ENCODE results near the gene GSTM5.
"Not testable (repeated sequence)": the region's sequence is repeated elsewhere in the genome, so short reads cannot be mapped to it uniquely, and the experiment has no call there.

The GSTM5 gene

DNA sequence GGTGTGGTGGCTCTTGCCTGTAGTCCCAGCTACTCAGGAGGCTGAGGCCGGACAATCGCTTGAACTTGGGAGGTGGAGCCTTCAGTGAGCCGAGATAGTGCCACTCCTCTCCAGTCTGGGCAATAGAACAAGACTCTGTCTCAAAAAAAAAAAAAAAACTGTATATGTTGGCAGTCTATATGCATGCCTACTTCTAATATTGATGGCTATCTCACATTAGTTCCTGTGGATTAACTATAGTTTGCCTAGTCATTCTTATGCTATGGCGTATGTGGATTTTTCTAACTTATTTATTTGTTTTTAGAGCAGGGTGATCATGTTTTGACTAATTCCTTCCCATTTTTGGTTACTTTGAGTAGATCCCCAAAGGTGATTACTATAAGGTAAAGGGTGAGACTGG is 15.0 kb upstream of the GSTM5 start:
- DNase-seq (ENCODE audit: low read depth, low spot score) = no peak

DNA sequence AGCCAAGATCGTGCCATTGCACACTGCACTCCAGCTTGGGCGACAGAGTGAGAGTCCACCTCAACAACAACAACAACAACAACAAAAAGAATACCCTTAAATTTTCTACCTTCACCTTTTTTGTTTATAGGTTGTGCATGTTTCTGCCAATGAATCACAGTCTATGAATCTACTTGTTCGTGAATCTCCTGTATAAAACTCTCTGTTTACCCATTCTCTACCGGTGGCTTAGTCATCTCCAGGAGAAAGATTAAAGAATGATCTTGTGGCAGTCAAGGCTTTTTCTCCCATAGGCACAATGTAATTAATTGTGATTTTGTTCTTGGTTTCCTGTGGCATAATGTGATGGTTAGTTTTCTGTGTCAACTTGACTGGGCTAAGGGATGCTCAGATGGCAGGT is 14.2 kb upstream of the GSTM5 start:
- not testable (repeated sequence) for DNase-seq (ENCODE audit: low read depth, low spot score)

DNA sequence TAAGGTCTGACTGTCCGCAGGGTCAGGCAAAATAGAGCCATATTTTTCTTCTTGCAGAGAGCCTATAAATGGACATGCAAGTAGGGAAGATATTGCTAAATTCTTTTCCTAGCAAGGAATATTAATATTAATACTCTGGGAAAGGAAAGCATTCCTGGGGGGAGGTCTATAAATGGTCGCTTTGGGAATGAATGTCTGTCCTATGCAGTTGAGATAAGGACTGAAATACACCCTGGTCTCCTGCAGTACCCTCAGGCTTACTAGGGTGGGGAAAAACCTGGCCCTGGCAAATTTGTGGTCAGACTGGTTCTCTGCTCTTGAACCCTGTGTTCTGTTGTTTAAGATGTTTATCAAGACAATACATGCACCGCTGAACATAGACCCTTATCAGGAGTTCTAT is 9.1 kb upstream of the GSTM5 start:
- DNase-seq (ENCODE audit: low read depth, low spot score) = not testable (repeated sequence)

DNA sequence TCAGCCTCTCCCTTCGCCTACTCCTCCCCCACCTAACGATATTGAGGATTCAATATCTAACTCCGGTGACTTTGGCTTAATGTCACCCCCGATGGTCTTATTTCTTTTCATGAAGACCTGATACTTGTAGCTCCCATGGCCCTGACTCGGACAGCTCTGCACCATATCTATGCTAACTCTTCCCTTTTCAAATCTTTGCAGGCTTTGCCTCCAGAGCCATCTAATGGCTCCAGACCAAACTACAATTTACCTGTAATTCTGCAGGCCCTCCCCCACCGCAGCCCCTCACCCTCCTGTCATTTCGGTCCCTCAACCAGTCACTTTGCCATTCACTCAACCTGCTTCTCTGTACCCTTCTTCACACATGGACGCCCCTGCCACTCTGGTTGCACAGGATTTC is 7.9 kb upstream of the GSTM5 start:
- DNase-seq (ENCODE audit: low read depth, low spot score) = no peak

DNA sequence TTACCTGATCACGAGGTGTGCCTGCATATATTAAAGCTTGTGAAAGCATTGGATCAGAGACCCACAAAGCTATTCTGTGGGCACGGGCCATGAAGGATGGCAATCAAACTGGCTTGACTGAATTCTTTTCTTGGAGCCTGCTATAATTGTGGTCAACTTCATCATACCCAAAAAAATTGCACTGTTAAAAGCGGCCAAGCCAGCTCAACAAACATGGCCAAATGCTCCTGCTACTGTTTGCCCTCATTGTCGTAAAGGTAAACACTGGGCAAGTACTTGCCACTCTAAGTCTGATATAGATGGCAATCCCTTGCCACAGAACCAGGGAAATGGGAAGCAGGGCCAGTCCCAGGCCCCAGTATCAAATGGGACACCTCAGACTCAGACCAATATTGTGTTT is 6.6 kb upstream of the GSTM5 start:
- no peak for DNase-seq (ENCODE audit: low read depth, low spot score)

DNA sequence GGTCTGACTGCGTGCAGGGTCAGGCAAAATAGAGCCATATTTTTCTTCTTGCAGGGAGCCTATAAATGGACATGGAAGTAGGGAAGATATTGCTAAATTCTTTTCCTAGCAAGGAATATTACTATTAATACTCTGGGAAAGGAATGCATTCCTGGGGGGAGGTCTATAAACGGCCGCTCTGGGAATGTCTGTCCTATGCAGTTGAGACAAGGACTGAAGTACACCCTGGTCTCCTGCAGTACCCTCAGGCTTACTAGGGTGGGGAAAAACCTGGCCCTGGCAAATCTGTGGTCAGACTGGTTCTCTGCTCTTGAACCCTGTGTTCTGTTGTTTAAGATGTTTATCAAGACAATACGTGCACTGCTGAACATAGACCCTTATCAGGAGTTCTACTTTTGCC is 3.1 kb upstream of the GSTM5 start:
- DNase-seq (ENCODE audit: low read depth, low spot score) = not testable (repeated sequence)

DNA sequence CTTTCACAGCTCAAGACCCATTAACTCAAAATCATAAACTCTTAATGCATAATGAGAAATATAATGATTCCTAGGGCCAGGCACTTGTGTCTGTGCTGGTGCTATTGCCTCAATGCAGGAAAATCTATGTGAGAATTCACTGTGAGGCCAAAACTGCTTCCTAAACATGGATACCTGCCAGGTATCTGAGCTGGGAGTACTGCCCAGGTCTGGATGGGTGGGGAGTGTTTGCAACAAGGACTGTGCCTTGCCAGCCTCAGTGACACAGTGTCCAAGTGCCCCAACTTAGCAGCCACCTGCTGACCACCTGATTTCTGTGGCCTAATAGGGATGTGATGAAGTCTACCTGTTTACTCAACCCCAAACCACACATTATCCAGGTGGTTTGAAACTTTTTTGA is 2.2 kb upstream of the GSTM5 start:
- not testable (repeated sequence) for DNase-seq (ENCODE audit: low read depth, low spot score)

DNA sequence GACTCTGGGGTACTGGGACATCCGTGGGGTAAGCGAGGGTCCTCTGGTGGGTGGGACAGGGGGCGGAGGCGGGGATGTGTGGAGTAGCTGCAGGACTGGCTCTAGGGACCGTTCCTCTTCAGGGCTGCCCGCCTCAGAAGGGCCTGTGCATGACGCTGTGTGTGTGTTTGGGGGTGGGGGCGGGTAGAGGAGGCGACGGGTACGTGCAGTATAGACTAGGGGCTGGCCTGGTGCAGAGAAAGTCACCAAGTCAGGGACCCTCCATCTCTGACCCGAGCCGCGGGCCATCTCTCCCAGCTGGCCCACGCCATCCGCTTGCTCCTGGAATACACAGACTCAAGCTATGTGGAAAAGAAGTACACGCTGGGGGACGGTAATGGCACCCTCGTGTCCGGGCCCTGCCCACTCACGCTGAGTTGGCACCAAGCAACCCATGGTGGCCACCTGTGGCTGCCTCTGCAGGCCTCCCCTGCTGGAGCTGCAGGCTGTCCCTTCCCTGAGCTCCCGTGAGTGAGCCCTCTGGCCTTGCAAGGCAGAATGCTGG is 342 bp downstream of the GSTM5 start:
- DNase-seq (ENCODE audit: low read depth, low spot score) = no peak

DNA sequence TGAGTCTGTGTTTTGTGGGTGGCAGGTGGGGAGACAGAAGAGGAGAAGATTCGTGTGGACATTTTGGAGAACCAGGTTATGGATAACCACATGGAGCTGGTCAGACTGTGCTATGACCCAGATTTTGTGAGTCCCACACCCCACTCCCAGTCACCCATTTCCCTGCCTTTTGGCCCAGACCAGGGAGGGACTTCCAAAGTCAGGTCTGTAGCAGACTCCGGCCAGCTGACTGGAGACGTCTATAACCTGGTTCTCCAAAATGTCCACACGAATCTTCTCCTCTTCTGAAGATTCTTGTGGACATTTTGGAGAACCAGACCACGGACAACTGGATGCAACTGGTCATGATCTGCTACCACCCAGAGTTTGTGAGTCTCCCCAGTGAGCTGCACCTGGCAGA is 1.6 kb downstream of the GSTM5 start:
- DNase-seq (ENCODE audit: low read depth, low spot score) = no peak

DNA sequence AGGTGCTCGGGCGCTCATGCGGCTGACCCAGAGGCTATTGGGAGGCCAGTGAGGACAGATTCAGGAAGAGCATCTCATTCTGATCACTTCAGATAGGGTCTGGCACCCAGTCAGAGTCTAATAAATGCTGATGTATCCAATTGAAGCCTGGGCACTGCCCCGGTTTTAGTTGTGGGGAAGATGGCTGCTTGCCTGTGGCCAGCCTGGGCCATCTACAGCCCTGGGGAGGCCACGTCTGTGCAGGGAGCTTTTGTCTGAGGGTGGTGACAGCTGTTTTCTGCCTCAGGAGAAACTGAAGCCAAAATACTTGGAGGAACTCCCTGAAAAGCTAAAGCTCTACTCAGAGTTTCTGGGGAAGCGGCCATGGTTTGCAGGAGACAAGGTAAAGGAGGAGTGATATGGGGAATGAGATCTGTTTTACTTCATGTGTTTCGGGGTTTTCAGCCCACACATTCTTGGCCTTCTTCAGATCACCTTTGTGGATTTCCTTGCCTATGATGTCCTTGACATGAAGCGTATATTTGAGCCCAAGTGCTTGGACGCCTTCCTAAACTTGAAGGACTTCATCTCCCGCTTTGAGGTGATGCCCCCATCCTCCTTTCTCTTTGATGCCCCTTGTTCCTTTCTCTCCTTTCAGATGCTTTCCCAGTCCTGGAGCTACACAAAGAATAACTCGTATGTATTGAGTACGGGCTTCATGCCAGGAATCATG is 2.8 kb downstream of the GSTM5 start:
- no peak for DNase-seq (ENCODE audit: low read depth, low spot score)

DNA sequence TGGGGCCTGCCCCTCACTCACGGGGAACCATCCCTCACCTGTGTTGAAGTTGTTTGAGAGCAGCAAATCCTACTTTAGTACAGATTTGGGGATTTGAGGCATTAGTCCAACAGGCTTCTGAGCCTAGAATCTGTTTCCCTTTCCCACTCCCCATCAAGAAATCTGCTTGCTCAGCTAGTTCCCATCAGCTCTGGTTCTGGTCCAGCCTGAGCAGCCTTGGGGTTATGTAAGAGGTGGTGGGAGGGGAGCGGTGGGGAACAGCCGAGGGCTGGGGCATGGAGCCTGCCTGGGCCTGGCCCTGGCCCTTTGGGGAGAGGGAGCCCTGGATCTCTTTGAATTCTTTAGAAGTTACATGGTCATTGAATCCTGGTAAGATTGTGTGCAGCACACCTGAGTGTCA is 4.1 kb downstream of the GSTM5 start:
- no peak for DNase-seq (ENCODE audit: low read depth, low spot score)

DNA sequence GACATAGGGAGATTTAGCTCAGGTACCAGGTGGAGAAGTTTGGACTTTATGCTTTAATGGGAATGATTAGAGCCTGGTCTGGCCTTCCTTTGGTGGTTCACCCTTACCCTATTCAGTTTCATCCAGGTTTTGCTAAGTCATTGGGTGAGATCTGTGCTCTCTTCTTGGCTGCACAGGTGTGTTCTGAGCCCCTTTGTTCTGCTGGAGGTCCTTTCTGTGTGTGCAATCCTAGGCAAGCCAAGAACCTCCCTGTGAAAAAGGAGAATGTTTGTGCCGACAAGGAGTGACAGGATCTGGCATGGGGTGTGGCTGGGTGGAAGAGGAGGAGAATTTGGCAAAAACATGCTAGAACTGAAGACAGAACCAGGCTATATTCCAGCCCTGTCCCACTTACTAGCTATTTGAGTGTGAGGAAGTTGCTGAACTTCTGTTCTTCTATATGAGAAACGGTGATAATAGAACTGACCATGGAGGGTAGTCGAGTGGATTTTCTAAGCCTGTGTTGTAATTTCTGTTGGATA is 4.6 kb downstream of the GSTM5 start:
- no peak for DNase-seq (ENCODE audit: low read depth, low spot score)

DNA sequence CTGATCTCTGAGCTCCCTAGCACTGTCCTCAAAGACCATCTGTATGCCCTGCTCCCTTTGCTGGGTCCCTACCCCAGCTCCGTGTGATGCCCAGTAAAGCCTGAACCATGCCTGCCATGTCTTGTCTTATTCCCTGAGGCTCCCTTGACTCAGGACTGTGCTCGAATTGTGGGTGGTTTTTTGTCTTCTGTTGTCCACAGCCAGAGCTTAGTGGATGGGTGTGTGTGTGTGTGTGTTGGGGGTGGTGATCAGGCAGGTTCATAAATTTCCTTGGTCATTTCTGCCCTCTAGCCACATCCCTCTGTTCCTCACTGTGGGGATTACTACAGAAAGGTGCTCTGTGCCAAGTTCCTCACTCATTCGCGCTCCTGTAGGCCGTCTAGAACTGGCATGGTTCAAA is 5.7 kb downstream of the GSTM5 start:
- DNase-seq (ENCODE audit: low read depth, low spot score) = no peak

DNA sequence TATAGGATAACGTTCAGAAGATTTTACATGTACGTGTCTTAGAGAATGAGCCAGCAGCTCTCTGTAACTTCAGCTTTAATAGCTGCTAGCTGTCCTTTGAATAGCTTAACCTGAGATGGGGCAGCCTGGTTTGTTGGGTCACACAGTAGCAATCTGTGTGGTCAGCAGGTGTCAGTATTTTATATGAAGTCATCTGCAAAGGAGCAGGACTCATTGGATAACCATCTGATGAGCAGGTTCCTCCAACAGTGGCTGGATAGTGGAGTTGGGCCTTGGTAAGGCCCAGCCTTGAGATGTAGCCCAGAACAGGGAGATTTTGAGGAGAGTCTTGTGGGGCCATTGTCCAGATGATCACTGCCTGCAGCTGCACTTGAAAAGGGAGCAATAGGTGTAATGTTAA is 6.4 kb downstream of the GSTM5 start:
- DNase-seq (ENCODE audit: low read depth, low spot score) = no peak

DNA sequence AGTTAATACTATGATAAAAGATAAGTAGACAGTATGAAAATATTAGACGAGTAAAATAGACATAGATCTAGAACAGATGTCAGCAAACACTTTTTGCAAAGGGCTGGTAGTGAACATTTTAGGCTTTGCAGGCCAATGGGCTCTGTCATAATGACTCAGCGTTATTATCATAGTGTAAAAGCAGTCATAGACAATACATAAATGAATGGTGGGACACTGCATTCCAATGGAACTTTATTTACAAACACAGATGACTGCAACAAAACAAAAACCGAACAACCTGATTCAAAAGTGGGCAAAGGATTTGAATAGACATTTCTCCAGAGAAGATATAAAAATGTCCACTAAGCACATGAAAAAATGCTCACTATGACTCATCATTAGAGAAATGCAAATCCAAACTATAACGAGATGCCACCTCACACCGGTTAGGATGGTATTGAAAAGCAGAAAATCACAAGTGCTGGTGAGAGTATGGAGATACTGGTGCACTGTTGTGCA is 7.3 kb downstream of the GSTM5 start:
- no peak for DNase-seq (ENCODE audit: low read depth, low spot score)

DNA sequence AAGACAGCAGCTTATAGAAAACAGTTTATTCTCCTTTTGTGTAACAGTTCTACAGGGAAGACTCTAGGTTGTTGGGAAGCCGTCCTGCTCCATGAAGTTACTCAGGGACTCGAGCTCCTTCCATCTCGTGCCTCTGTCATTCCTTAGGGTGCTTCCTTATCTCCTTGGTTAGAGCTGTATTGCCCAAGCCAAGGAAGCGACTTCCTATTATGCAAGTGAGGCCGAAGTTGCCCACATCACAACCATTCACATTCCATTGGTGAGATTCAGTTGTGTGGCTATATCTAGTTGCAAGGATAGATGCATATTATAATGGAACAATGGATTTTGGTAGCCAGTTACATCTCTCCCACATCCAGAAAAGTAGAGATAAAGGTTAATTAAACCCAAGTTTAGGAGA is 9.0 kb downstream of the GSTM5 start:
- no peak for DNase-seq (ENCODE audit: low read depth, low spot score)

DNA sequence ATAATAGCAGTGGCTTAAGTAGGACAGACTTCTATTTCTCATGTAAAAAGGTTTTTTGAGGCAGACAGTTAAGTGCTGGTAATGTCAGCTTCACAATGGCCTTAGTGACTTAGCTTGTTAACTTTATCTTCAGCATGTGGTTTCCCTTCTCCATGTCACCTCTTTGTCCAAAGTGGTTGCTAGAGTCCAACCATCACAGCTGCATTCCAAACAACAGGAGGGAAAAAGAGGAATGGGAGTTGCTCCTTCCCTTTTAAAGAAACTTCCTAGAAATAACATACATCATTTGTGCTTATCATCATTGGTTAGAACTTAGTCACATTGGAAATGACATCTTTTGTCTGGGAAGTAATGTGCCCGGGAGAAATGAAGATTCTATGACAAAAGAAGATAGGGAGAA is 9.9 kb downstream of the GSTM5 start:
- DNase-seq (ENCODE audit: low read depth, low spot score) = no peak

DNA sequence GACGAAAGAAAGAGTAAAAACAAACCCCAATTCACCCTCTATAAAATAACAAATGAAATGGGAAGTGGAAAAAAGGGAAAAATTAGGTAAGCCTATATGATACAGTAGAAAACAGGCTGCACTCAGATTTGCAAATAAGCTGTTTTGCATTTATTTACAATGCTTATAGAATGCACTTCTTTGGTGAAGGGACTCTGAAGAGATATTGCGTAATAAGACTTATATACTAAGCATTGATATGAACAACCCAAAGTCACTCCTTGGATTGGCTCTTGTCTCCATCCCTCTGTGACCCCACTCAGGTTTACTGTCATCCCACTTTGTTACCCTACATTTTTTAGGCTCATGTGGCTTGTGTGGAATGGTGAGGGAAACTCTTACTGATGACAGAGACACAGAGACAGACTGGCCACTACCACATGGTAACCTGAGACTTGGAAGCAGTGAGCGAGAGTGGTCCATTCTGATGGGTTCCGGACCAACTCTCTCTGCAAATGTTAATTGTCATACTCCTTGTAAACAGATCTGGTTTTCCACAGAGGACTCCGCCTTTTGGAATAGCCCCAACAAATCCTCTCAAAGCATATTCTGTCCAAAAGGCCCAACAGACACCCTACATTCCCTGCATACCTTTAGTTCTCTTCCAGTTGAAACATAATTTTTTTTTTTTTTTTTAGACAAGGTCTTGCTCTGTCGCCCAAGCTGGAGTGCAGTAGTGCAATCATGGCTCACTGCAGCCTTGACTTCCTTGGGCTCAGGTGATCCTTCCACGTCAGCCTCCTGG is 11.0 kb downstream of the GSTM5 start:
- no peak for DNase-seq (ENCODE audit: low read depth, low spot score)

DNA sequence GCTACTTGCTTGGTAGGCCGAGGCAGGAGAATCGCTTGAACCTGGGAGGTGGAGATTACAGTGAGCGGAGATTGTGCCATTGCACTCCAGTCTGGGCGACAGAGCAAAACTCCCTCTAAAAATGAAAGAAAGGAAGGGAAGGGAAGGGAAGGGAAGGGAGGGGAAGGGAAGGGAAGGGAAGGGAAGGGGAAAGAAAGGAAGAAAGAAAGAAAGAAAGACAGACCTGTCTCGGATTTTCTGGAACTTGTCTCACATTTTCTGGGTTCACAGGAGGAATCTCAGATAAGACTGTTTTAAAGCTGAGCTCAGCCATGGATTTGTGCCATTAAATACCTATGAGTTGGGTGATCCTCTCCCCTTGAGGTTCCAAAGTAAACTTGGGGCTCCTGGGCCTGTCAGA is 12.9 kb downstream of the GSTM5 start:
- DNase-seq (ENCODE audit: low read depth, low spot score) = no peak

DNA sequence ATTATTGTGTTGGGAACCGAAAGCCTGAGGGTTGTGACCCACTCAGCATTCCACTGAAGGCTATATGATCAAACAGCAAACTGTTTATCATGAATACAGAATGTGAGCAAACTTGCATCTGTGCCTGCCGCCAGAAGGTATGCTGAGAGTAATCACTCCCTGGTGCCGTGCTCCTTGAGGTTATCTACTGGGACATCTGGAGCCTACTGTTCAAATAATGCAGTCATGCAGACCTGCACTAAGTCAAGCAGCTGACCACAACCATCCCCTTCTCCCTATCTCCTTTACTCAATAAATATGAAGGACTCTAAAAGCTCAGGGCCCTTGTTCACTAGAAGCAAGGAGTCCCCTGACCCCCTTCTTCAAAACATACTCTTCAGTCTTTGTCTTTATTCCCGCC is 13.5 kb downstream of the GSTM5 start:
- DNase-seq (ENCODE audit: low read depth, low spot score) = no peak

DNA sequence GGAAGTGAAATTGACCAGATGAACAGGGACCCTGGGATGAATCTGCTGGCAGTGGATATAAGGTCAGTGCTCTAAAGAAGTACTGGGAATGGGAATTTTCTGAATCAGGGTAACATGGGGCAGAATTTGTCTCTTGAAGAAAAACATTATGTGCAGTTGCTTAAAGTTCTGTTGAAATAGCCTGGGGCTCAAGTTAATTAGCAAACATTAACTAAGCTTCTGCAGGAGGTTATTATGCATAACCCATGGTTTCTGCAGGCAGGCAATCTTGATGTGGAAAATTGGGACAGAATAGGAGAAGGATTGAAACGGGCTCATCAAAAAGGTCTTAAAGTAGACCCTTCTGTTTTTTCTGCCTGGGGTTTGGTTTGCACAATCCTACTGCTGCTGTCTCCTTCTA is 14.0 kb downstream of the GSTM5 start:
- no peak for DNase-seq (ENCODE audit: low read depth, low spot score)

DNA sequence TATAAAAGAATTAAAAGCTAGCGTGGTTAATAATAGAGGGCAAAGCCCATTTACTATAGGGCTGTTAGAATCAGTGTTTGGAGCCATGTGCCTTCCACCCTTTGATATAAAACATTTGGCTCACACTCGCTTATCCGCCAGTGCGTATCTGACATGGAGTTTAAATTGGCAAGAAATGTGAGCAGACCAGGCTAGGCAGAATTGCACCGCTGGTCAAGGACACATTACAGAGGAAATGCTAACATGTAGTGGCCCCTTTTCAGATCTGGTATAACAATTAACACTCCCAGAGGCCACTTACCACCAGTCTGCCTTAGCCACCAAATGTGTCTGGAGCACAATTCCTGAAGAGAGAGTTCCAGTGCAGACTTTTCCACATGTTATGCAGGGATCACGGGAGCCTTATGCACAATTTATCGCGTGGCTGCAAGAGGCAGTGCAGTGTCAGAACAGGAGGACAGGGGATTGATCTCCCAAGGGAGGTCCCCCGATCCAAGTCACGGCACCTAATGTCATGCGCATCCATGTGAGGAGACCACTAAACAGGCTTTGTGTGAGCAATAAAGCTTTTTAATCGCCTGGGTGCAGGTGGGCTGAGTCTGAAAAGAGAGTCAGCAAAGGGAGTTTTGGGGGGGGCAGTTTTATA is 14.8 kb downstream of the GSTM5 start:
- no peak for DNase-seq (ENCODE audit: low read depth, low spot score)

Data from activated naive CD8-positive, alpha-beta T cell treated with anti-CD3 and anti-CD28 coated beads, Interleukin-2, amount 50 U/mL, for 16 hours (primary cell).